Testis (tissue), 3 donors: ENCODE data around the gene C2CD3. TPM values are rescaled to one million over a fixed set of nuclear protein-coding genes. Genes with fewer than 3 reads are reported as not detected.

Source experiments
- DNase-seq: peaks from one replicate; pipeline ENCODE4 v3.0.0-alpha.2; 2019
- H3K27ac ChIP-seq, 2 donors: fragments of 200-600 bp; sonication (generic); one replicate each; pipeline ENCODE4 v1.5.1; 2019
- H3K27me3 ChIP-seq: fragments of 200-600 bp; sonication (generic); one replicate; pipeline ENCODE4 v1.5.1; 2019
- H3K36me3 ChIP-seq: fragments of 200-600 bp; sonication (generic); one replicate; pipeline ENCODE4 v1.5.1; 2017; ENCODE audit warnings: low read depth; ENCODE audit errors: missing control alignments
- H3K4me1 ChIP-seq: fragments of 200-600 bp; sonication (generic); one replicate; pipeline ENCODE4 v1.5.1; 2019
- H3K4me3 ChIP-seq, 2 donors: fragments of 200-600 bp; sonication (generic); one replicate each; pipeline ENCODE4 v1.5.1; 2017 to 2019
- H3K9me3 ChIP-seq: fragments of 200-600 bp; sonication (generic); one replicate; pipeline ENCODE4 v1.5.1; 2017
- POLR2A ChIP-seq: fragments of 450-650 bp; IDR thresholded peaks from one replicate; pipeline ENCODE4 v1.6.1; 2017; ENCODE audit warnings: antibody characterized with exemption, mild to moderate bottlenecking, moderate library complexity
- WGBS, 2 donors: methylation state at CpG; one replicate each; pipeline ENCODE4 v1.1.5; 2018; 5-methylcytosine and 5-hydroxymethylcytosine counted together
- intact Hi-C: fragments of 100-400 bp; cut with DNase I; formaldehyde crosslinking; loops from one replicate; pipeline ENCODE4 v1.15.1; 2023; ENCODE audit warnings: low total_unique reads
- polyA plus RNA-seq: library from polyadenylated mRNA; stranded (reverse); fragments of 350-450 nt; fragmentation: Illumina TruSeq; extraction: RNeasy Lipid Tissue Mini Kit (QIAGEN cat#74804); gene quantifications from one replicate; pipeline ENCODE4 v1.2.3, GENCODE V29; 2014; ENCODE audit warnings: low read depth, low replicate concordance; ENCODE audit not compliant: insufficient read depth
- total RNA-seq, 2 donors: library from RNA; depleted of rRNA; stranded (reverse); fragments of >200 nt; gene quantifications; one replicate each; pipeline ENCODE4 v1.2.3, GENCODE V29; 2016
- TF ChIP-seq, protein P1 (sequence below), 3 experiments: fragments of 450-650 bp in 2 of 3; fragments of 200-600 bp in 1 of 3; sonication (generic) in 1 of 3; IDR thresholded peaks; one replicate each; pipeline ENCODE4 v1.5.1; 2016 to 2019; ENCODE audit warnings: antibody characterized with exemption in 3 of 3, mild to moderate bottlenecking in 2 of 3, moderate library complexity in 1 of 3

Gene C2CD3
- total and polyA plus RNA-seq, 3 donors from 2014 or later = 56.1 to 89.4 (median 59.0) TPM

DNA sequence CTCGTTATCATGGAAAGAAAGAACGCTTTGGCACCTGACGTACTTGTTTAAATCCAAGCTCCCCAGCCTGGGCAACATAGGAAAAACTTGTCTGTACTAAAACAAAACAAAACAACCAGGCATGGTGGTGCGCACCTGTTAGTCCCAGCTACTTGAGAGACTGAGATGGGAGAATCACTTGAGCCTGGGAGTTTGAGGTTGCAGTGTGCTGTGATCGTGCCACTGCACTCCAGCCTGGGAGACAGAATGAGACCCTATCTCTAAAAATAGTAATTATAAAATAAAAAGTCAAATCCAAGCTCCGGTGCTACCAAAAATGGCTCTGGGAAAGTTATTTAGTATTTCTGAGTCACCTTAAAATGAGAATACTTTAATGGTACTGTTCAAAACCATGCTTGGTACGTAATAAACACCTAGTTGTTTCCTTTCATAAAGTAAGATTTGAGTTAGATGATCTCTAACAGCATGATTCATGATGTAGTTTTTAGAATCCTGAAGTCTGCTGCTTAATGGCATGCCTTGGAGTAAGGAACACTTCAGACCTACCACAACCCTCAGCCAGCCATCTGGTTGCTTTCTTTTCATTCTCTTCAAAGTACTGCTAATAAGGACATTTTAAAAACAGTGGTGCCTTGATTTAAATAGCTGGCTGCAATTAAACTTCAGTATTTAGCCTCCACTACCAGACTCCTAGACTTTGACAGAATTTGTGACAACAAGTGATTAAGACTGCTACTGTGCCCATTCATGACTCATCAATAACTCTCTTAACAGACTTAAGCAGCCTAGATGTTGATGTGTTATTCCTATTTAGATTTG lies 8.6 kb upstream of the C2CD3 start:
- Histone ChIP-seq H3K27me3 (no peaks in the 10 kb centered on the region), H3K4me3 (no peak overlapping the region), H3K9me3 (no peaks in the 10 kb centered on the region), H3K4me1 (no peaks in the 10 kb centered on the region), H3K27ac (no peak overlapping the region), H3K36me3 (no peaks in the 10 kb centered on the region)
- no peak for TF ChIP-seq POLR2A
- TF ChIP-seq, protein P1, sequence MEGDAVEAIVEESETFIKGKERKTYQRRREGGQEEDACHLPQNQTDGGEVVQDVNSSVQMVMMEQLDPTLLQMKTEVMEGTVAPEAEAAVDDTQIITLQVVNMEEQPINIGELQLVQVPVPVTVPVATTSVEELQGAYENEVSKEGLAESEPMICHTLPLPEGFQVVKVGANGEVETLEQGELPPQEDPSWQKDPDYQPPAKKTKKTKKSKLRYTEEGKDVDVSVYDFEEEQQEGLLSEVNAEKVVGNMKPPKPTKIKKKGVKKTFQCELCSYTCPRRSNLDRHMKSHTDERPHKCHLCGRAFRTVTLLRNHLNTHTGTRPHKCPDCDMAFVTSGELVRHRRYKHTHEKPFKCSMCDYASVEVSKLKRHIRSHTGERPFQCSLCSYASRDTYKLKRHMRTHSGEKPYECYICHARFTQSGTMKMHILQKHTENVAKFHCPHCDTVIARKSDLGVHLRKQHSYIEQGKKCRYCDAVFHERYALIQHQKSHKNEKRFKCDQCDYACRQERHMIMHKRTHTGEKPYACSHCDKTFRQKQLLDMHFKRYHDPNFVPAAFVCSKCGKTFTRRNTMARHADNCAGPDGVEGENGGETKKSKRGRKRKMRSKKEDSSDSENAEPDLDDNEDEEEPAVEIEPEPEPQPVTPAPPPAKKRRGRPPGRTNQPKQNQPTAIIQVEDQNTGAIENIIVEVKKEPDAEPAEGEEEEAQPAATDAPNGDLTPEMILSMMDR (IDR thresholded peaks at IDR 0.05) = no peak
- WGBS, 2 donors = 86 to 95% methylated on average over 7 of the region's 7 CpGs
- intact Hi-C loops = no loop called here
- no peak for DNase-seq

DNA sequence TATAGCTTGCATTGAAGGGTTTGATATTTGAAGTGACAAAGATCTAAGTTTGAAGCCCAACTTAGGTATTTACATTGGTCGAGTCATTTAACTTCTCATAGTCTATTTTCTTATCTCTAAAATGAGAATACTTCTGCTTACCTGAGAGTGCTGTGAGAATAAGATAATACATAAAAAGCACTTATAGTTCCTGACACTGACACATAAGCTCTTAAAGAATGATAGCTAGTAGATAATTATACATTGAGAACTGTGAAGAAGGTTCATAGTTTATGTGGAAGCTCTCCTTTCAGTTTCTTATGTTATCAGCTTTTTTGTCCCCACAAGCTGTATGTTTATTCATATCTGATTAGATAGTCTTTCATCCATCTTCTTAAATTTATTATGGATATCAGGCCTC lies 5.1 kb upstream of the C2CD3 start:
- intact Hi-C loops = no loop called here
- no peak for TF ChIP-seq POLR2A
- 86 to 93% methylated on average over 1 of the region's 1 CpG for WGBS, 2 donors

DNA sequence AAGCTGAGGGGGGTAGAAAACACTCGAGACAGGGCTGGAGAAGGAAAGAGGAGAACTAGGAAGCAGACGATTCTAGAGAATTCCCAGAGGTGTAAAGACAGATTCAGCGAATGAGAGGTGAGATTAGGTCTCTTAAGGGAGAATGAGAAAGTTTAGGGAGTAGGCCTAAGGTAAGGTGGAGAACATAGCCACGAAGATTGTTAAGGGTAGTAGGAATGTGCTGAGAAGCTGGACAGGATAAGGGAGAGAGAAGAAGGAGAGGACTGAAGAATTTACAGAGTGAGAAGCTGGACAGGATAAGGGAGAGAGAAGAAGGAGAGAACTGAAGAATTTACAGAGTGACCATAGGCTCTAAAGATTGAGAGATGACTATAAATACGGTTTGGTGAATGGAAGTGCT lies 1.2 kb upstream of the C2CD3 start:
- TF ChIP-seq POLR2A = no peak
- TF ChIP-seq, protein P1 (IDR thresholded peaks at IDR 0.05) = no peak
- intact Hi-C loops = no loop called here
- Histone ChIP-seq H3K4me3 (peak overlapping the region; percentile 78 to 87), H3K27ac (peak overlapping the region; percentile 77 to 91), H3K4me1 (peaks cover 18% of the 10 kb centered on the region), H3K36me3 (no peaks in the 10 kb centered on the region), H3K27me3 (no peaks in the 10 kb centered on the region), H3K9me3 (no peaks in the 10 kb centered on the region)
- 18 to 20% methylated on average over 5 of the region's 5 CpGs for WGBS, 2 donors
- DNase-seq = no peak

More for the DNA sequence above, 5.1 kb upstream of the C2CD3 start:
- no peak for DNase-seq
- H3K27me3 ChIP-seq = no peaks in the 10 kb centered on the region
- H3K9me3 ChIP-seq = no peaks in the 10 kb centered on the region
- peaks cover 10% of the 10 kb centered on the region for H3K4me1 ChIP-seq
- no peaks in the 10 kb centered on the region for H3K36me3 ChIP-seq
- no peak overlapping the region for H3K27ac ChIP-seq
- H3K4me3 ChIP-seq = no peak overlapping the region

DNA sequence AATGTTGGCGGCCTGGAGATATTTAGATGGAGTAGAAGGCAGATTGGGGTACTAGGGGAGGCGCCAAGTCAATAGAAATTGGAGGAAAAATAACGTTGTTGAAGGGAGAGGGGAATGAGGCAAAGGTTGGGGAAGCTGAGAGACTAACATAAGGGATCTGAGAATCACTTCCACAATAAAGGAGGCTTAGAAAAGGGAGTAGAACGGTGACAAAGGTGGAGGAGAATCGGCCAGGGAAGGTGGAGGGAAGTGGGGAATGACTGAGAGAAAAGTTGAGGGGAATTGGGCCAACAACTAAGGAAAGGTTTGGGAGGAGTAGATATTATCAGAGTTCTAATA lies 797 bp upstream of the C2CD3 start:
- peak overlapping the region; percentile 77 to 91 for H3K27ac ChIP-seq
- no peaks in the 10 kb centered on the region for H3K27me3 ChIP-seq
- no peak for DNase-seq
- peak overlapping the region; percentile 78 to 87 for H3K4me3 ChIP-seq
- no peaks in the 10 kb centered on the region for H3K36me3 ChIP-seq
- 0 to 2% methylated on average over 5 of the region's 5 CpGs for WGBS, 2 donors
- no peaks in the 10 kb centered on the region for H3K9me3 ChIP-seq
- H3K4me1 ChIP-seq = peaks cover 18% of the 10 kb centered on the region
- TF ChIP-seq POLR2A = no peak
- TF ChIP-seq, protein P1 (IDR thresholded peaks at IDR 0.05) = no peak
- intact Hi-C loops = no loop called here

DNA sequence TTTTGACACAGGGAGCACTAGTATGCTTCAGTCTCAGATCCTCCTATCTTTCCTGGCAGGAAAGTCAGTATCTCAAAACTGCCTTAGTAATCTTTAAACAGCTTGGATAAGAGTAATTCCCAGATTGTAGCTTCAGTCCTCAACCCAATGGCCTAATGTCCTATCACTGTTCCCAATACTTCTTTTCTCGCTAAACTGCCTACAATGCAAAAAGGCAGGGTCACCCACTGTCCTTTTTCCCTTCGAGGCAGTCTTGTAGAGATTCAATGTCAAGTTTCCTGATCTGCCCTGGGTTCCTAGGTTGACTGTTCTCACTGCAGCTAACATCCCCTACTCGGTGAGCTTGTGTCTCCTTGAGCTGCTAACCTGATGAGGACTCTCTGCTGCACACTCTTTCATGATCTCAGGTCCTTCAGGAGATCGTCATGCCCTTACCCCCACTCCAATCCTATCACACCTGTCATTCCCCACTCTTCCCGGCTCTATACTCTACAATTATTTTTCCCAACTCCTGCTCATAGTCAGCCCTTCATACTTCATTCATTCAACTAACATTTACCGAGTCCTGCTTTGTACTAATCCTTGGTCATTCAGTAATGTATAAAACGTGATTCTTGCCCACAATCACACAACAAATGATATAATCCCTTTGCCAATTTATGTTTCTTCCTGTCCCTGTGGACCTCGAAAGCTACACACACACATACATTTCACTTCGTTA lies 904 bp downstream of the C2CD3 start:
- no peaks in the 10 kb centered on the region for H3K27me3 ChIP-seq
- H3K27ac ChIP-seq = peak overlapping the region; percentile 77 to 91
- intact Hi-C loops = no loop called here
- DNase-seq = no peak
- H3K9me3 ChIP-seq = no peaks in the 10 kb centered on the region
- WGBS, 2 donors = 4 to 9% methylated on average over 9 of the region's 9 CpGs
- H3K36me3 ChIP-seq = no peaks in the 10 kb centered on the region
- no peak for TF ChIP-seq POLR2A
- TF ChIP-seq, protein P1 (IDR thresholded peaks at IDR 0.05) = no peak
- peaks cover 18% of the 10 kb centered on the region for H3K4me1 ChIP-seq
- peak overlapping the region; percentile 78 to 87 for H3K4me3 ChIP-seq
